HepG2 (cell line): ENCODE measurements around the gene SLCO2A1.

Source experiments
- FOXM1 ChIP-seq: sonication (generic); formaldehyde crosslinking; IDR thresholded peaks from 2 replicates; pipeline ENCODE4 v1.5.0; 2020; ENCODE audit warnings: missing genetic modification reagents
- SMAD3 ChIP-seq: sonication (generic); formaldehyde crosslinking; IDR thresholded peaks from 2 replicates; pipeline ENCODE4 v1.4.0; 2020; ENCODE audit warnings: missing genetic modification reagents
- ZKSCAN1 ChIP-seq: fragments of 150-350 bp; IDR thresholded peaks from 2 replicates; pipeline ENCODE4 v1.6.1; 2014; ENCODE audit warnings: low read length
- TF ChIP-seq, protein P1 (sequence below): sonication (generic); formaldehyde crosslinking; IDR thresholded peaks from 2 replicates; pipeline ENCODE4 v1.4.0; 2020; ENCODE audit warnings: low read depth, mild to moderate bottlenecking, missing genetic modification reagents
- TF ChIP-seq, protein P2 (sequence below): IDR thresholded peaks from 2 replicates; pipeline ENCODE4 v1.6.1; 2012; ENCODE audit warnings: inconsistent platforms
- TF ChIP-seq, protein P3 (sequence below): IDR thresholded peaks from 2 replicates; pipeline ENCODE4 v1.6.1; 2016; ENCODE audit warnings: missing compliant biosample characterization, missing genetic modification reagents, borderline replicate concordance

DNA sequence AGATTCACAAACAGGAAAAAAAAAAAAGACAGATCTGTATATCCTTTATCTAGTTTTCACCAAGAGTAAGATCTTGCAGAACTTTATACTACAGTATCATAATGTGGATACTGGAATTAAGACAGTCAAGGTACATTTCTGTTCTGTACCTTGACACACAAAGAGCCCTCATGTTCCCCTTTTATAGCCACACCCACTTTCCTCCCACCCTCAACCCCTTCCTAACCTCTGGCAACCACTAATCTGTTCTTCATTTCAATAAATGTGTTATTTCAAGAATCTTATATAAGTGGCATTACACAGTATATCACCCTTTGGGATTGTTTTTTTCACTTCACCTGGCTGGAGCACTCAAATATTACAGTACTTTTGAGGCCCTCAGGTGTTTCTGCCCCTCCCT is 130.4 kb downstream of the SLCO2A1 start:
- TF ChIP-seq SMAD3 (CRISPR knock-in tag), result no peak
- TF ChIP-seq FOXM1 (CRISPR knock-in tag), result no peak
- TF ChIP-seq, protein P1, sequence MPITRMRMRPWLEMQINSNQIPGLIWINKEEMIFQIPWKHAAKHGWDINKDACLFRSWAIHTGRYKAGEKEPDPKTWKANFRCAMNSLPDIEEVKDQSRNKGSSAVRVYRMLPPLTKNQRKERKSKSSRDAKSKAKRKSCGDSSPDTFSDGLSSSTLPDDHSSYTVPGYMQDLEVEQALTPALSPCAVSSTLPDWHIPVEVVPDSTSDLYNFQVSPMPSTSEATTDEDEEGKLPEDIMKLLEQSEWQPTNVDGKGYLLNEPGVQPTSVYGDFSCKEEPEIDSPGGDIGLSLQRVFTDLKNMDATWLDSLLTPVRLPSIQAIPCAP, result no peak
- TF ChIP-seq, protein P2, sequence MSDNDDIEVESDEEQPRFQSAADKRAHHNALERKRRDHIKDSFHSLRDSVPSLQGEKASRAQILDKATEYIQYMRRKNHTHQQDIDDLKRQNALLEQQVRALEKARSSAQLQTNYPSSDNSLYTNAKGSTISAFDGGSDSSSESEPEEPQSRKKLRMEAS, result no peak
- TF ChIP-seq ZKSCAN1, result no peak
- TF ChIP-seq, protein P3, sequence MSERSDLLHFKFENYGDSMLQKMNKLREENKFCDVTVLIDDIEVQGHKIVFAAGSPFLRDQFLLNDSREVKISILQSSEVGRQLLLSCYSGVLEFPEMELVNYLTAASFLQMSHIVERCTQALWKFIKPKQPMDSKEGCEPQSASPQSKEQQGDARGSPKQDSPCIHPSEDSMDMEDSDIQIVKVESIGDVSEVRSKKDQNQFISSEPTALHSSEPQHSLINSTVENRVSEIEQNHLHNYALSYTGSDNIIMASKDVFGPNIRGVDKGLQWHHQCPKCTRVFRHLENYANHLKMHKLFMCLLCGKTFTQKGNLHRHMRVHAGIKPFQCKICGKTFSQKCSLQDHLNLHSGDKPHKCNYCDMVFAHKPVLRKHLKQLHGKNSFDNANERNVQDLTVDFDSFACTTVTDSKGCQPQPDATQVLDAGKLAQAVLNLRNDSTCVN (CRISPR knock-in tag), result no peak
